A549 (cell line): Measurements from ENCODE around the gene FAM13A. TPM values are rescaled to one million over a fixed set of nuclear protein-coding genes. Genes with fewer than 3 reads are reported as not detected.

Source experiments
- ATAC-seq, 2 experiments: fragments of 200-7000 bp in 1 of 2; fragments of >200 bp in 1 of 2; cut with Nextera tagmentation in 1 of 2; cut with Tn5 transposase in 1 of 2; 3 replicates each; pipeline versions ENCODE4 v1.8.0 to v1.9.1; 2018 to 2020; ENCODE audit warnings: mild to moderate bottlenecking in 1 of 2, moderate library complexity in 1 of 2
- CTCF ChIA-PET: fragments of 300-600 bp; sonication (Branson Sonifier 250); formaldehyde crosslinking; extraction: SDS; loops from one replicate; lab custom pipeline; 2021; ENCODE audit warnings: antibody characterized with exemption, inconsistent platforms; lab: Yijun Ruan, JAX
- POLR2A ChIA-PET: fragments of 350-600 bp; formaldehyde crosslinking; extraction: SDS; loops from one replicate; lab custom pipeline; 2021; ENCODE audit warnings: antibody characterized with exemption, inconsistent platforms; lab: Yijun Ruan, JAX
- DNase-seq, 2 experiments: peaks; one replicate each; pipeline versions ENCODE4 v3.0.0 to v3.0.0-alpha.2; 2011 to 2016; ENCODE audit warnings: low read depth in 1 of 2, low spot score in 1 of 2
- FAIRE-seq: peaks from 2 replicates; lab custom pipeline; 2011; peaks lifted over from hg19 to GRCh38; lab: Jason Lieb, UNC
- H3K27ac ChIP-seq, 2 experiments: fragments of >200 bp; sonication (Bioruptor Twin); formaldehyde crosslinking; 3 replicates each; pipeline ENCODE4 v1.5.1; 2016 to 2017
- H3K4me1 ChIP-seq: fragments of >200 bp; sonication (Bioruptor Twin); formaldehyde crosslinking; 3 replicates; pipeline ENCODE4 v1.6.1; 2016
- H3K4me2 ChIP-seq: fragments of >200 bp; sonication (Bioruptor Twin); formaldehyde crosslinking; 3 replicates; pipeline ENCODE4 v1.6.1; 2016
- H3K4me3 ChIP-seq: fragments of >200 bp; sonication (Bioruptor Twin); formaldehyde crosslinking; 3 replicates; pipeline ENCODE4 v1.5.1; 2016
- H3K9me3 ChIP-seq: fragments of >200 bp; sonication (Bioruptor Twin); formaldehyde crosslinking; 3 replicates; pipeline ENCODE4 v1.6.1; 2016
- EHF ChIP-seq: fragments of 250-450 bp; sonication (Bioruptor Pico); IDR thresholded peaks from 2 replicates; pipeline ENCODE4 v1.5.0; 2020; ENCODE audit warnings: mild to moderate bottlenecking
- ELK1 ChIP-seq: fragments of 150-350 bp; IDR thresholded peaks from 2 replicates; pipeline ENCODE4 v1.6.1; 2014; ENCODE audit warnings: low read depth, mild to moderate bottlenecking, low read length
- EP300 ChIP-seq, 2 experiments: fragments of >200 bp; sonication (Bioruptor Twin); formaldehyde crosslinking; IDR thresholded peaks; 2 replicates in 1 of 2; 3 replicates in 1 of 2; pipeline ENCODE4 v1.6.1; 2016 to 2017
- FOSB ChIP-seq: fragments of 250-450 bp; sonication (Bioruptor Pico); IDR thresholded peaks from 2 replicates; pipeline ENCODE4 v1.5.0; 2020; ENCODE audit warnings: mild to moderate bottlenecking, moderate library complexity
- FOXS1 ChIP-seq: fragments of 250-450 bp; sonication (Bioruptor Pico); IDR thresholded peaks from 2 replicates; pipeline ENCODE4 v1.5.0; 2020; ENCODE audit warnings: mild to moderate bottlenecking, moderate library complexity
- HDAC2 ChIP-seq: fragments of 200-600 bp; sonication (generic); IDR thresholded peaks from 2 replicates; pipeline ENCODE4 v1.6.1; 2016
- HES2 ChIP-seq: fragments of >200 bp; sonication (Bioruptor Twin); formaldehyde crosslinking; IDR thresholded peaks from 2 replicates; pipeline ENCODE4 v1.6.1; 2016
- HMGXB4 ChIP-seq: fragments of 250-450 bp; sonication (Bioruptor Pico); IDR thresholded peaks from 2 replicates; pipeline ENCODE4 v1.5.0; 2021; ENCODE audit warnings: mild to moderate bottlenecking, moderate library complexity, borderline replicate concordance
- JUNB ChIP-seq: fragments of >200 bp; sonication (Bioruptor Twin); formaldehyde crosslinking; IDR thresholded peaks from 2 replicates; pipeline ENCODE4 v1.6.1; 2016
- KDM1A ChIP-seq: fragments of 200-600 bp; sonication (generic); IDR thresholded peaks from 2 replicates; pipeline ENCODE4 v1.6.1; 2016; ENCODE audit warnings: low read depth, mild to moderate bottlenecking
- MAFK ChIP-seq: fragments of 450-650 bp; IDR thresholded peaks from 2 replicates; pipeline ENCODE4 v1.6.1; 2014; ENCODE audit not compliant: partially characterized antibody
- MAZ ChIP-seq: fragments of 150-350 bp; IDR thresholded peaks from 2 replicates; pipeline ENCODE4 v1.6.1; 2014; ENCODE audit warnings: antibody characterized with exemption, low read depth, low read length, borderline replicate concordance
- NPAS2 ChIP-seq: fragments of 250-450 bp; sonication (Bioruptor Pico); IDR thresholded peaks from 2 replicates; pipeline ENCODE4 v1.8.0; 2022; ENCODE audit warnings: mild to moderate bottlenecking, moderate library complexity, borderline replicate concordance
- NR3C1 ChIP-seq: fragments of >200 bp; sonication (Bioruptor Twin); formaldehyde crosslinking; IDR thresholded peaks from 3 replicates; pipeline ENCODE4 v1.6.1; 2017
- POLR2A ChIP-seq: IDR thresholded peaks from 2 replicates; pipeline ENCODE4 v1.6.1; 2012; ENCODE audit warnings: mild to moderate bottlenecking, low read length
- POLR2AphosphoS2 ChIP-seq: conservative IDR thresholded peaks from 2 replicates; pipeline ENCODE4 v1.6.1; 2012; ENCODE audit warnings: low read length, improper control_type of control experiment, inconsistent platforms
- RCOR1 ChIP-seq: fragments of 150-350 bp; IDR thresholded peaks from 2 replicates; pipeline ENCODE4 v1.6.1; 2014; ENCODE audit warnings: antibody characterized with exemption, low read length, low read depth
- RFX5 ChIP-seq: fragments of 450-650 bp; IDR thresholded peaks from 2 replicates; pipeline ENCODE4 v1.7.1; 2014; ENCODE audit warnings: antibody characterized with exemption, mild to moderate bottlenecking, moderate library complexity
- RNF2 ChIP-seq: fragments of 200-600 bp; sonication (generic); IDR thresholded peaks from 2 replicates; pipeline ENCODE4 v1.6.1; 2016; ENCODE audit warnings: low read depth, mild to moderate bottlenecking, antibody characterized with exemption, moderate library complexity, borderline replicate concordance
- SMC3 ChIP-seq: fragments of >200 bp; sonication (Bioruptor Twin); formaldehyde crosslinking; IDR thresholded peaks from 3 replicates; pipeline ENCODE4 v1.6.1; 2018; ENCODE audit warnings: inconsistent platforms
- SREBF2 ChIP-seq: fragments of 450-650 bp; IDR thresholded peaks from 2 replicates; pipeline ENCODE4 v1.6.1; 2014; ENCODE audit warnings: mild to moderate bottlenecking, moderate library complexity
- ZC3H11A ChIP-seq: fragments of 450-650 bp; IDR thresholded peaks from 2 replicates; pipeline ENCODE4 v1.6.1; 2014; ENCODE audit warnings: antibody characterized with exemption, mild to moderate bottlenecking
- ZFP36 ChIP-seq: fragments of 450-650 bp; IDR thresholded peaks from 2 replicates; pipeline ENCODE4 v1.6.1; 2014; ENCODE audit warnings: borderline replicate concordance; ENCODE audit not compliant: partially characterized antibody
- WGBS: methylation state at CpG from one replicate; pipeline ENCODE4 v1.1.6; 2017; ENCODE audit errors: missing lambda C conversion rate; 5-methylcytosine and 5-hydroxymethylcytosine counted together
- polyA plus RNA-seq, 4 experiments: library from polyadenylated mRNA; depleted of rRNA in 3 of 4; stranded (reverse); fragments of >200 nt; fragmentation: RNase III in 1 of 4; extraction: RNeasy Plus Mini Kit Qiagen cat#74134 plus additional on column Dnase treatment in 1 of 4; gene quantifications; 2 replicates in 3 of 4; 3 replicates in 1 of 4; pipeline ENCODE4 v1.2.3, GENCODE V29; 2011 to 2017

Gene FAM13A
- polyA plus RNA-seq, 2 of the 4 experiments (the other 2 are of a cell fraction): 6.5 to 22.0 TPM

GRCh38 chr4:88958080-88958479 is 98.9 kb downstream of the FAM13A start:
- ChIA-PET CTCF (interaction anchor here (0.6 to 1.2 kb wide), 2 partner anchors 142 to 268 kb away, joined by 3 read pairs; no protein-coding TSS in a partner anchor), POLR2A (no interaction called here)
- Histone ChIP-seq H3K9me3 (no peaks in the 10 kb centered on the region), H3K4me2 (no peak overlapping the region), H3K4me3 (no peak overlapping the region), H3K4me1 (peaks cover 8% of the 10 kb centered on the region; the same call in 2 of the 3 replicates), H3K27ac (no peak overlapping the region)
- DNase-seq: no peak
- no peak for ATAC-seq
- WGBS: 96% methylated on average over 3 of the region's 3 CpGs
- FAIRE-seq: no peak
- TF ChIP-seq NR3C1: no peak
- TF ChIP-seq POLR2A: no peak
- no peak for TF ChIP-seq HMGXB4
- TF ChIP-seq RNF2: no peak
- TF ChIP-seq MAZ: no peak
- TF ChIP-seq ELK1: no peak
- TF ChIP-seq SREBF2: no peak
- no peak for TF ChIP-seq ZFP36
- TF ChIP-seq EP300 (IDR thresholded peaks at IDR 0.05): no peak
- TF ChIP-seq EHF (CRISPR knock-in tag): no peak
- no peak for TF ChIP-seq KDM1A
- no peak for TF ChIP-seq NPAS2 (CRISPR knock-in tag)
- TF ChIP-seq JUNB: no peak
- TF ChIP-seq MAFK: no peak

- FAIRE-seq (no peak), ATAC-seq (no peak), DNase-seq (no peak)
- TF ChIP-seq ZC3H11A (no peak), JUNB (no peak), NR3C1 (no peak)
- Histone ChIP-seq H3K4me1 (peaks cover 4% of the 10 kb centered on the region; the same call in 2 of the 3 replicates), H3K4me2 (no peak overlapping the region), H3K9me3 (no peaks in the 10 kb centered on the region), H3K27ac (no peak overlapping the region), H3K4me3 (no peak overlapping the region)
- WGBS: 75% methylated on average over 2 of the region's 2 CpGs
- ChIA-PET POLR2A (no interaction called here), CTCF (interaction anchor here (1.2 kb wide), 1 partner anchor 268 kb away, joined by 3 read pairs; no protein-coding TSS in a partner anchor)
Measured at GRCh38 chr4:88957570-88957969, 99.4 kb downstream of the FAM13A start.

GRCh38 chr4:88955580-88956380 is 101.2 kb downstream of the FAM13A start:
- H3K4me1 ChIP-seq: no peaks in the 10 kb centered on the region
- ChIA-PET POLR2A (no interaction called here), CTCF (no interaction called here)
- H3K27ac ChIP-seq: no peak overlapping the region
- H3K4me2 ChIP-seq: no peak overlapping the region
- ATAC-seq (no peak), DNase-seq (no peak), FAIRE-seq (no peak)
- no peak overlapping the region for H3K4me3 ChIP-seq
- 77% methylated on average over 3 of the region's 3 CpGs for WGBS
- TF ChIP-seq FOSB (CRISPR knock-in tag): no peak
- TF ChIP-seq SREBF2: no peak
- no peak for TF ChIP-seq HES2
- no peak for TF ChIP-seq HDAC2
- TF ChIP-seq JUNB: no peak
- TF ChIP-seq EHF (CRISPR knock-in tag): no peak
- TF ChIP-seq FOXS1 (CRISPR knock-in tag): no peak
- TF ChIP-seq SMC3: no peak
- TF ChIP-seq RFX5: no peak
- no peak for TF ChIP-seq RCOR1
- no peak for TF ChIP-seq HMGXB4
- TF ChIP-seq NR3C1: no peak
- no peak for TF ChIP-seq POLR2AphosphoS2
- no peaks in the 10 kb centered on the region for H3K9me3 ChIP-seq
